ENCODE results near the gene R3HCC1L. TPM values are rescaled to one million over a fixed set of nuclear protein-coding genes. Genes with fewer than 3 reads are reported as not detected.

R3HCC1L gene
- polyA plus RNA-seq, 6 donors from 2014 or later = 7.5 to 21.6 (median 14.0) TPM

GRCh38 chr10:98253499-98253898 is 119.0 kb downstream of the R3HCC1L start:
- H3K27ac Mint-ChIP-seq = no peak overlapping the region
- H3K36me3 Mint-ChIP-seq = peaks cover 6 to 26% of the 10 kb centered on the region in 2 donors
- H3K9me3 Mint-ChIP-seq = no peaks in the 10 kb centered on the region
- DNase-seq (no peak), ATAC-seq (ENCODE audit: low read depth in 2 of 2) (no peak)
- H3K27me3 Mint-ChIP-seq = no peaks in the 10 kb centered on the region
- H3K4me3 Mint-ChIP-seq = no peak overlapping the region
- no peaks in the 10 kb centered on the region for H3K4me1 Mint-ChIP-seq

- peaks cover 6 to 26% of the 10 kb centered on the region in 2 donors for H3K36me3 Mint-ChIP-seq
- no peak overlapping the region for H3K27ac Mint-ChIP-seq
- no peaks in the 10 kb centered on the region for H3K27me3 Mint-ChIP-seq
- DNase-seq = no peak
- no peaks in the 10 kb centered on the region for H3K4me1 Mint-ChIP-seq
- no peaks in the 10 kb centered on the region for H3K9me3 Mint-ChIP-seq
- no peak for ATAC-seq (ENCODE audit: low read depth in 2 of 2)
- peak overlapping the region in 1 of 8 donors; percentile 67 for H3K4me3 Mint-ChIP-seq
Observed at GRCh38 chr10:98254234-98254974, 119.9 kb downstream of the R3HCC1L start.

GRCh38 chr10:98255146-98255877 is 120.9 kb downstream of the R3HCC1L start:
- no peak overlapping the region for H3K4me3 Mint-ChIP-seq
- peaks cover 0 to 16% of the 10 kb centered on the region in 2 donors for H3K36me3 Mint-ChIP-seq
- H3K27me3 Mint-ChIP-seq = no peaks in the 10 kb centered on the region
- H3K9me3 Mint-ChIP-seq = no peaks in the 10 kb centered on the region
- DNase-seq = no peak
- no peaks in the 10 kb centered on the region for H3K4me1 Mint-ChIP-seq
- peak overlapping the region in 1 of 6 donors; percentile 34 for H3K27ac Mint-ChIP-seq
- ATAC-seq (ENCODE audit: low read depth in 2 of 2) = no peak

GRCh38 chr10:98256692-98257091 is 122.2 kb downstream of the R3HCC1L start:
- Mint-ChIP-seq H3K27me3 (no peaks in the 10 kb centered on the region), H3K4me1 (no peaks in the 10 kb centered on the region), H3K9me3 (no peaks in the 10 kb centered on the region), H3K4me3 (no peak overlapping the region), H3K36me3 (peaks cover 0 to 14% of the 10 kb centered on the region in 2 donors), H3K27ac (peak overlapping the region in 2 of 6 donors; percentile 47 to 79)
- ATAC-seq (ENCODE audit: low read depth in 2 of 2) = no peak
- DNase-seq = no peak

GRCh38 chr10:98257198-98257597 is 122.7 kb downstream of the R3HCC1L start:
- no peak for ATAC-seq (ENCODE audit: low read depth in 2 of 2)
- H3K9me3 Mint-ChIP-seq = no peaks in the 10 kb centered on the region

GRCh38 chr10:98257961-98258360 is 123.5 kb downstream of the R3HCC1L start:
- H3K4me3 Mint-ChIP-seq = no peak overlapping the region
- H3K27ac Mint-ChIP-seq = no peak overlapping the region
- no peak for DNase-seq
- H3K27me3 Mint-ChIP-seq = no peaks in the 10 kb centered on the region
- no peaks in the 10 kb centered on the region for H3K9me3 Mint-ChIP-seq
- H3K4me1 Mint-ChIP-seq = no peaks in the 10 kb centered on the region
- no peak for ATAC-seq (ENCODE audit: low read depth in 2 of 2)
- peaks cover 0 to 14% of the 10 kb centered on the region in 2 donors for H3K36me3 Mint-ChIP-seq

More at GRCh38 chr10:98257198-98257597, 122.7 kb downstream of the R3HCC1L start:
- Mint-ChIP-seq H3K27ac (peak overlapping the region in 2 of 6 donors; percentile 5 to 47), H3K27me3 (no peaks in the 10 kb centered on the region), H3K4me1 (no peaks in the 10 kb centered on the region), H3K36me3 (peaks cover 0 to 14% of the 10 kb centered on the region in 2 donors), H3K4me3 (no peak overlapping the region)
- DNase-seq = no peak

- peaks cover 0 to 14% of the 10 kb centered on the region in 2 donors for H3K36me3 Mint-ChIP-seq
Observed at GRCh38 chr10:98258683-98259454, 124.4 kb downstream of the R3HCC1L start.

GRCh38 chr10:98259606-98260315 is 125.3 kb downstream of the R3HCC1L start:
- Mint-ChIP-seq H3K36me3 (peaks cover 0 to 14% of the 10 kb centered on the region in 2 donors), H3K4me3 (no peak overlapping the region), H3K27me3 (no peaks in the 10 kb centered on the region), H3K27ac (peak overlapping the region in 3 of 6 donors; percentile 47 to 94 (median 57)), H3K9me3 (no peaks in the 10 kb centered on the region), H3K4me1 (no peaks in the 10 kb centered on the region)
- DNase-seq (no peak), ATAC-seq (ENCODE audit: low read depth in 2 of 2) (no peak)

More at GRCh38 chr10:98258683-98259454, 124.4 kb downstream of the R3HCC1L start:
- no peaks in the 10 kb centered on the region for H3K4me1 Mint-ChIP-seq
- H3K4me3 Mint-ChIP-seq = no peak overlapping the region
- H3K27me3 Mint-ChIP-seq = no peaks in the 10 kb centered on the region
- H3K27ac Mint-ChIP-seq = peak overlapping the region in 2 of 6 donors; percentile 57 to 94
- no peaks in the 10 kb centered on the region for H3K9me3 Mint-ChIP-seq
- ATAC-seq (ENCODE audit: low read depth in 2 of 2) = no peak
- no peak for DNase-seq

- Mint-ChIP-seq H3K27me3 (no peaks in the 10 kb centered on the region), H3K4me3 (peak overlapping the region in 1 of 8 donors; percentile 31), H3K36me3 (peaks cover 0 to 14% of the 10 kb centered on the region in 2 donors), H3K27ac (no peak overlapping the region), H3K4me1 (peaks cover 0 to 3% (median 0%) of the 10 kb centered on the region in 3 donors), H3K9me3 (no peaks in the 10 kb centered on the region)
- DNase-seq (no peak), ATAC-seq (ENCODE audit: low read depth in 2 of 2) (no peak)
Observed at GRCh38 chr10:98260350-98260749, 125.9 kb downstream of the R3HCC1L start.

GRCh38 chr10:98260752-98261151 is 126.3 kb downstream of the R3HCC1L start:
- Mint-ChIP-seq H3K9me3 (no peaks in the 10 kb centered on the region), H3K27me3 (no peaks in the 10 kb centered on the region), H3K36me3 (peaks cover 0 to 14% of the 10 kb centered on the region in 2 donors), H3K27ac (no peak overlapping the region), H3K4me1 (peaks cover 0 to 5% (median under 1%) of the 10 kb centered on the region in 3 donors), H3K4me3 (peak overlapping the region in 1 of 8 donors; percentile 31)
- DNase-seq = no peak
- ATAC-seq (ENCODE audit: low read depth in 2 of 2) = no peak

GRCh38 chr10:98261436-98262277 is 127.2 kb downstream of the R3HCC1L start:
- Mint-ChIP-seq H3K9me3 (no peaks in the 10 kb centered on the region), H3K27me3 (no peaks in the 10 kb centered on the region), H3K36me3 (peaks cover 0 to 8% of the 10 kb centered on the region in 2 donors), H3K4me3 (no peak overlapping the region), H3K27ac (no peak overlapping the region), H3K4me1 (peaks cover 0 to 8% (median 7%) of the 10 kb centered on the region in 3 donors)
- ATAC-seq (ENCODE audit: low read depth in 2 of 2) (no peak), DNase-seq (no peak)

GRCh38 chr10:98262571-98262970 is 128.1 kb downstream of the R3HCC1L start:
- peak overlapping the region in 1 of 6 donors; percentile 21 for H3K27ac Mint-ChIP-seq
- no peaks in the 10 kb centered on the region for H3K27me3 Mint-ChIP-seq
- ATAC-seq (ENCODE audit: low read depth in 2 of 2) (peak; percentile 47 to 65), DNase-seq (no peak)
- peaks cover 0 to 13% (median 10%) of the 10 kb centered on the region in 3 donors for H3K4me1 Mint-ChIP-seq
- no peak overlapping the region for H3K4me3 Mint-ChIP-seq
- peaks cover 0 to 2% of the 10 kb centered on the region in 2 donors for H3K36me3 Mint-ChIP-seq
- no peaks in the 10 kb centered on the region for H3K9me3 Mint-ChIP-seq
